ENCODE results near the gene SYDE1. TPM values are rescaled to one million over a fixed set of nuclear protein-coding genes. Genes with fewer than 3 reads are reported as not detected.

SYDE1 gene
- total and polyA plus RNA-seq, 2 donors (not counting 1 experiment from before 2014, with no cell fraction given): not detected

DNA sequence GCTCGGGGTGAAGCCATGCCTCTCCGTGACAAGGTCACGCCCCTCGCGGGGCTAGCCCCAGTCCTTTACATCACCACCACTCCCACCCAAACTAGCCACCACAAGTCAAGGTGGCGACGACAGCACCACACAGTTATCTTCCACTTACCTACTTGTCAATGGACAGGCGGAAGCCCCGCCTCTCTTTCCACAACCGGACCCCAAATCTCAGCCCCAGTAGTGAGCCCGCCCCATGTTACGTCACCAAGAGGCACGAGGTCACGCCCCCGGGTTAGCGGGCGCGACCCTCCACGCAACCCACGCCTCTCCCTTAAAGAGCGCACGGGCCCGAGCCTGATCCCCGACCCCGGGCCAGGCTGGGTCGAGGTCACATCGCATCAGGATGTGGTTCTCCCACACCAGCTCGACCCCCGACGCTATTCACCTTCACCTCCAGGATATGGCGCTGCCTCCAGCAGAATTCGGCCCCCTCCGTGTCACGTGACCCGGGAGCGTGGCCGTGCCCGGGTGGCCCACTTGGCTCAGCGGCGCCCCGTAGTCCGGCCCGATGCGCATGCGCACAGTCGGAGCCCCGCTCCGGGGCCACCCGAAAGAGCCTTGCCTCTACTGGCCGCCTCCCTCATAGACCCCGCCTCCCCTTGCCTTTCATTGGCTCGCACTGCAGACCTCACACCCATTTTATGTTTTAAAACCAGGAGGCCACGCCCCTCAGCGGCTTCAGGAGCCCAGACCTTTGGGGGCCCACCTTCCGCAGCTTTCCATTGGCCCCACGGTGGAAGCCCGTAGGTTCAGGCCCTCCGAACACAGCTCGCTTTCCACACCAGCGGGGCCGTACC, 18.2 kb downstream of the SYDE1 start:
- peak; percentile 84 for ATAC-seq (ENCODE audit: low read depth)
- ChIA-PET CTCF (interaction anchor here (0.7 to 1.2 kb wide), 3 partner anchors 24 to 430 kb away, joined by 3 to 6 read pairs (median 3); no protein-coding TSS in a partner anchor), POLR2A (no interaction called here)
- H3K27me3 ChIP-seq (replicated peaks in 1 of 4; ENCODE audit: control extremely low read depth in 1 of 4, control insufficient read depth in 3 of 4, insufficient read depth in 4 of 4, low read length in 3 of 4): no peaks in the 10 kb centered on the region
- H3K9me3 ChIP-seq (ENCODE audit: control extremely low read depth in 1 of 3, control insufficient read depth in 2 of 3, insufficient read depth in 1 of 3, low read length in 2 of 3): no peaks in the 10 kb centered on the region
- H3K79me2 ChIP-seq (ENCODE audit: control insufficient read depth, insufficient read depth, low read length): peaks cover 5% of the 10 kb centered on the region
- H3K4me3 ChIP-seq (ENCODE audit: control extremely low read depth in 1 of 5, extremely low read depth in 1 of 5, insufficient read depth in 1 of 5, low read depth in 2 of 5, low read length in 4 of 5): peak overlapping the region; percentile 60 to 87 (median 85)
- Mint-ChIP-seq H3K27ac (peak overlapping the region; percentile 97), H3K4me1 (peaks cover 19% of the 10 kb centered on the region), H3K4me3 (peak overlapping the region; percentile 98), H3K27me3 (peaks cover 9% of the 10 kb centered on the region), H3K9me3 (ENCODE audit: insufficient read depth) (no peaks in the 10 kb centered on the region)
- peak; percentile 99 for DNase-seq
- WGBS (ENCODE audit: insufficient coverage): under 1% methylated on average over 54 of the region's 61 CpGs
- TF ChIP-seq EZH2 (IDR thresholded peaks at IDR 0.05; ENCODE audit: borderline replicate concordance, insufficient read depth, low read depth, low read length, poor library complexity, severe bottlenecking): no peak
- TF ChIP-seq, protein P1, sequence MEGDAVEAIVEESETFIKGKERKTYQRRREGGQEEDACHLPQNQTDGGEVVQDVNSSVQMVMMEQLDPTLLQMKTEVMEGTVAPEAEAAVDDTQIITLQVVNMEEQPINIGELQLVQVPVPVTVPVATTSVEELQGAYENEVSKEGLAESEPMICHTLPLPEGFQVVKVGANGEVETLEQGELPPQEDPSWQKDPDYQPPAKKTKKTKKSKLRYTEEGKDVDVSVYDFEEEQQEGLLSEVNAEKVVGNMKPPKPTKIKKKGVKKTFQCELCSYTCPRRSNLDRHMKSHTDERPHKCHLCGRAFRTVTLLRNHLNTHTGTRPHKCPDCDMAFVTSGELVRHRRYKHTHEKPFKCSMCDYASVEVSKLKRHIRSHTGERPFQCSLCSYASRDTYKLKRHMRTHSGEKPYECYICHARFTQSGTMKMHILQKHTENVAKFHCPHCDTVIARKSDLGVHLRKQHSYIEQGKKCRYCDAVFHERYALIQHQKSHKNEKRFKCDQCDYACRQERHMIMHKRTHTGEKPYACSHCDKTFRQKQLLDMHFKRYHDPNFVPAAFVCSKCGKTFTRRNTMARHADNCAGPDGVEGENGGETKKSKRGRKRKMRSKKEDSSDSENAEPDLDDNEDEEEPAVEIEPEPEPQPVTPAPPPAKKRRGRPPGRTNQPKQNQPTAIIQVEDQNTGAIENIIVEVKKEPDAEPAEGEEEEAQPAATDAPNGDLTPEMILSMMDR (IDR thresholded peaks at IDR 0.05): no peak
- H3K36me3 ChIP-seq (replicated peaks in 1 of 2; ENCODE audit: control extremely low read depth in 1 of 2, control insufficient read depth in 1 of 2, extremely low read depth in 1 of 2, insufficient read depth in 2 of 2, low read length in 1 of 2): peaks cover 0 to 10% of the 10 kb centered on the region in 2 experiments
- H2AFZ ChIP-seq (ENCODE audit: insufficient read depth, low read depth, low read length, poor library complexity, severe bottlenecking): peak overlapping the region; percentile 89
- peak overlapping the region; percentile 87 to 97 for H3K27ac ChIP-seq (ENCODE audit: low read length in 2 of 2)
- H3K4me2 ChIP-seq (replicated peaks; ENCODE audit: low read depth, low read length, poor library complexity, severe bottlenecking): peak overlapping the region; percentile 86
- H3K4me1 ChIP-seq (ENCODE audit: control insufficient read depth in 2 of 2, insufficient read depth in 2 of 2, low read length in 2 of 2): peaks cover 10 to 12% of the 10 kb centered on the region in 2 donors
- intact Hi-C loops (cut with micrococcal nuclease): loop anchor here (1.0 to 10.0 kb wide), 4 partner anchors 207 to 1072 kb away; partner anchors contain the start of genes AP1M1, BRD4 and NDUFB7
- peaks cover 8% of the 10 kb centered on the region for H4K20me1 ChIP-seq (ENCODE audit: control insufficient read depth, insufficient read depth, low read length, poor library complexity, severe bottlenecking)
- H3K9ac ChIP-seq (ENCODE audit: low read length): peak overlapping the region; percentile 93

All from B cell (primary cell).